ENCODE measurements around the gene IARS1.

IARS1 gene

GRCh38 chr9:92295240-92295790 is 1.8 kb upstream of the IARS1 start:
- no peak for DNase-seq

GRCh38 chr9:92294297-92294676 is 790 bp upstream of the IARS1 start:
- DNase-seq: no peak

GRCh38 chr9:92293075-92293354 is 482 bp downstream of the IARS1 start:
- no peak for DNase-seq

- no peak for DNase-seq
These were observed 991 bp downstream of the IARS1 start for GRCh38 chr9:92292338-92293074.

GRCh38 chr9:92291577-92291976 is 1.9 kb downstream of the IARS1 start:
- DNase-seq: no peak

GRCh38 chr9:92290785-92291429 is 2.6 kb downstream of the IARS1 start:
- no peak for DNase-seq

GRCh38 chr9:92289708-92290390 is 3.6 kb downstream of the IARS1 start:
- DNase-seq: no peak

- no peak for DNase-seq
These were observed 14.2 kb downstream of the IARS1 start for GRCh38 chr9:92279302-92279701.

- DNase-seq: no peak
These were observed 15.4 kb downstream of the IARS1 start for GRCh38 chr9:92278110-92278509.

- no peak for DNase-seq
These were observed 17.0 kb downstream of the IARS1 start for GRCh38 chr9:92276331-92277032.

- no peak for DNase-seq
These were observed 18.0 kb downstream of the IARS1 start for GRCh38 chr9:92275541-92275940.

- no peak for DNase-seq
These were observed 23.0 kb downstream of the IARS1 start for GRCh38 chr9:92270511-92270910.

GRCh38 chr9:92266486-92266885 is 27.0 kb downstream of the IARS1 start:
- DNase-seq: no peak

GRCh38 chr9:92265154-92265553 is 28.3 kb downstream of the IARS1 start:
- no peak for DNase-seq

- no peak for DNase-seq
These were observed 30.4 kb downstream of the IARS1 start for GRCh38 chr9:92263131-92263530.

- no peak for DNase-seq
These were observed 36.2 kb downstream of the IARS1 start for GRCh38 chr9:92257327-92257726.

- no peak for DNase-seq
These were observed 38.8 kb downstream of the IARS1 start for GRCh38 chr9:92254381-92255337.

- no peak for DNase-seq
These were observed 39.8 kb downstream of the IARS1 start for GRCh38 chr9:92253656-92254055.

GRCh38 chr9:92247981-92248380 is 45.5 kb downstream of the IARS1 start:
- DNase-seq: no peak

- DNase-seq: no peak
These were observed 46.2 kb downstream of the IARS1 start for GRCh38 chr9:92247296-92247695.

GRCh38 chr9:92245005-92245797 is 48.3 kb downstream of the IARS1 start:
- no peak for DNase-seq

Data from T-helper 9 cell (primary cell).